Ishikawa (cell line): ENCODE results near the gene RPS6KA2.

ENCODE experiments used
- CREB1 ChIP-seq: IDR thresholded peaks from 2 replicates; pipeline ENCODE4 v1.6.1; 2012; ENCODE audit warnings: low read depth
- EP300 ChIP-seq: IDR thresholded peaks from 2 replicates; pipeline ENCODE4 v1.6.1; 2012; ENCODE audit warnings: borderline replicate concordance
- REST ChIP-seq: IDR thresholded peaks from 2 replicates; pipeline ENCODE4 v1.6.1; 2012; ENCODE audit warnings: low read depth, mild to moderate bottlenecking
- TEAD4 ChIP-seq: IDR thresholded peaks from 2 replicates; pipeline ENCODE4 v1.6.1; 2012
- USF1 ChIP-seq: IDR thresholded peaks from 2 replicates; pipeline ENCODE4 v1.6.1; 2012
- YY1 ChIP-seq: IDR thresholded peaks from 2 replicates; pipeline ENCODE4 v1.6.1; 2012; ENCODE audit warnings: low read depth

- TF ChIP-seq EP300 (no peak), USF1 (no peak), YY1 (no peak), CREB1 (no peak), REST (no peak), TEAD4 (no peak)
Observed at GRCh38 chr6:166365221-166365620, 261.8 kb downstream of the RPS6KA2 start.
